NOMO-1 treated with dmso at 0.1 percent for 144 hours (cell line): ENCODE results near the gene DDIT4L.
"Not testable (repeated sequence)": the region's sequence is repeated elsewhere in the genome, so short reads cannot be mapped to it uniquely, and the experiment has no call there.

Experiments
- DNase-seq: peaks from one replicate; lab custom pipeline; 2025; ENCODE audit not compliant: unreplicated experiment; lab: John Stamatoyannopoulos, UW

DDIT4L gene, protein sequence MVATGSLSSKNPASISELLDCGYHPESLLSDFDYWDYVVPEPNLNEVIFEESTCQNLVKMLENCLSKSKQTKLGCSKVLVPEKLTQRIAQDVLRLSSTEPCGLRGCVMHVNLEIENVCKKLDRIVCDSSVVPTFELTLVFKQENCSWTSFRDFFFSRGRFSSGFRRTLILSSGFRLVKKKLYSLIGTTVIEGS

DNA sequence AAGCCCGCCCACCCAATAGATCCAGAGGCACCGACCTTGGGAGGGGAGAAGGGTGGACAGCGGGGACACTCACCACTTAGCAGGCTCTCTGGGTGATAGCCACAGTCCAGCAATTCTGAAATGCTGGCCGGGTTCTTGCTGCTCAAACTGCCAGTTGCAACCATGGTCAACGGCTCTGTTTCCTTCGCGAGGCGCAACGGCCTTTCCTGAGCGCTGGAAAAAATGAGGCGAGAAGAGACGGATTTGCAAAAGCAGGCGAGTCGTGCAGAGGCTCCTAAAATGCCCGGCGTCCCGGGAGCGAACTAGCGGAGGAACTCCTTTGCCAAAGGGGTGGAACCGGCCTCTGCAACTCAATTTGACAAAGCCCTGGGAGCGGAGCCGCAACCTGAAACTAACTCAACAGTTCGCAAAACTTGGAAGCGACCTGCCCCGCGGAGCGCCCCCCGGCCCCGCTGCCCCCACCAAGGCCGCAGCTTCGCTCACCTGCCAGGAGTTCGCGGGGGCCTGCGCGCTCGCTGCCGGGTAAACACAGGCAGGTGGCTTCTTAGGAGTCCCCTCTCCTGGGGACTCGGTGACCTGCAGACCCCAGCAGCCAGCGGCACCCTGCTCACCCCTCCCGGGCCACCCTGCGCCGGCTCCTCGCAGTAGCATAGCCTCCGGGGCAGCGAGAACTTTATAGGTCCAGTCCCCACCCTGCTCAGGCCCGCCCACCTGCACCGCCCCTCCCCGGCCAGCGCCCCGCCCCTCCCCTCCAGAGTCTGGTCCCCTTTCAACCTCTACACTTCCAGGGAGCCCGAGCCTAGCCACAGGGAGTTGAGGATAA lies at the start of gene DDIT4L:
Gene DDIT4L (minus strand): TSS at position 649 of the 823 bp plus-strand sequence. CDS start 485 bp downstream, at position 164.
- DNase-seq, result no peak

DNA sequence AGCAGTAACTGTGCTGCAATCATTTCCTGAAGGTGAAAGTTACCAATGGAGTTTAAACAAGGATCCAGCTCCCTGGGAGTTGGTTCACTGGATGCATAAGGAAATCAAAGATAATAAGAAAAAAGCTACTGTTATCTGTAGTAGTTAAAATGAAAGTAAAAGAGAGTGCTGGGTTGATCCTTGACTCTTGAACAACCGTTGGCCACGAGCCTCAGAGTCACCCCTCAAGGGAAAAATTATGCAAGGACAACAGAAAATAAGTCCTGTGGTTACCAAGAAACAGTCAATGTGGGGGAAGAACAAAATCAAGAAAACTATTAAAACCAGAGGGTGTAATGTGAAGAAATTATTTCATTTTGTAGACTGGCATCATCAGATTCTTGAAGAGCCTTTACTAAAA lies 49.7 kb upstream of the DDIT4L start:
- no peak for DNase-seq

DNA sequence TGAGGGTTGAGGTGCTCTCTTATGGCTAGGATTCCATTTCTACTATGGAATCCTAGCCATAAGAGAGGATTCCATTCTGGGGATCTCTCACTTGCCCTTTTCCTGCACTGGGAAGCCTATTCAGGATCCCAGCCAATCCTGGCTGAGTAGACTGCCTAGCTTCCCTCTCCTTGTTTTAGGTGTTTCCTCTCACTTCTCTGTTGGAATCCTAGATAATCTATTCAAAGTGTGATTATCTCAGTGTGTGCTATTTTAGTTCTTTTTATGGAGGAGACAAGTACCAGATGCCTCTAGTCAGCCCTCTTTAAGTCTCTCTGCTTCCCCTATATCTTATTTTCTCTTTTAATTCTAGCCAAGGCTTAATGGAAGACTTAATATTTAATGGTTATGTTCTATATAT lies 34.5 kb upstream of the DDIT4L start:
- DNase-seq, result no peak

DNA sequence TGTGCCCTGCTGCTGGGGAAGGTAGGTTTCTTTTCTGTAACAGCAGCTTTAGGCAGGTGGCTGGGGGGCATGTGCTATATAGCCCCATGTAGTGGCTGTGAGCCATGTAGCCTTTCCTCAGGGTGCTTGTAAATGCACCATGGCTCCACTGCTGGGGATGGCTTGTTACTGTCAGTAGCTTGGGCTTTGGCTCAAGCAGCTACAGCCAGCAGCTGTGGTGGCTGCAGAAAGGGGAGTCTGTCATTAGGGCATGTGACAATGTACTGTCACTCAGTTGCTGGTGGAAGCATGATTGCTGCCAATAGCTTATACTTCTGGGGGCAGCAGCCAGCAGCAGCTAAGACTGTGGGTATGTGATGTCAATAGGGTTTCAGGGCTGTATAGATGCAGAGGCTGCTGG lies 33.9 kb upstream of the DDIT4L start:
- DNase-seq, result no peak

DNA sequence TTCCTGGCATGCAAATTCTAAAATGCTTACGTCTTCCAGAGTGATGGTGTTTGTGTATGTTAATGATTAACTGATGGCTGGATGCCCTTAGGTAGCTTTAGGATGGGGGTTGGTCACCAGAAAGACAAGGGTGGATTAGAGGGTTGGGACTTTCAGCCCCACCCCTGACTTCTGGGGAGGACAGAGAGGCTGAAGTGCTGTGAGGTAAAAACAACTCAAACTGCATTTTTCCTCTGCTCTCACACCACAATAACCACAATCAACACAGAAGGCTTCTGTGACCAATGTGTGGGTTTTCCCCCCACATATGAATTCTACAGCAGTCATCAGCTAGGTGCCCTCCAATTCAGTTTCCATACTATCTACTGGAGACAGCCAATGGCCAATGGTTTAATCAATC lies 18.7 kb upstream of the DDIT4L start:
- DNase-seq, result no peak

DNA sequence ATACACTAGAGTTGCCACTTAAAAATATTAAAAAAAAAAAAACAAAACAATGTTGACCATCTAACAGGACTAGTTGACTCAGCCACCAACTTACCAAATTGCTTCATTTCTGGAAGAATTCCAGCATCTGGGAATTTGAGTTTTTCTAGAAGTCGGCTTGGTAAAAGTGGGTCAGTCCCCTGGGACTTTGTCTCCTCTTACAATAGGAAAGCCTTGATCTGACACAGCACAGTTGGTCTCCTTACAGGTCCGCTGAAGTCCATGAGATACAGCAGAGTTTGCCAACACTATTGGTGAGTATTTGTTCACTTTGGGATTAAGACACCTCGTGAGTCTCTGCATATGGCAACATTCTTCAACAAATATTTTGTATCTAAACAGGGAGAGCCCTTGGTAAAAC lies 18.2 kb upstream of the DDIT4L start:
- no peak for DNase-seq

DNA sequence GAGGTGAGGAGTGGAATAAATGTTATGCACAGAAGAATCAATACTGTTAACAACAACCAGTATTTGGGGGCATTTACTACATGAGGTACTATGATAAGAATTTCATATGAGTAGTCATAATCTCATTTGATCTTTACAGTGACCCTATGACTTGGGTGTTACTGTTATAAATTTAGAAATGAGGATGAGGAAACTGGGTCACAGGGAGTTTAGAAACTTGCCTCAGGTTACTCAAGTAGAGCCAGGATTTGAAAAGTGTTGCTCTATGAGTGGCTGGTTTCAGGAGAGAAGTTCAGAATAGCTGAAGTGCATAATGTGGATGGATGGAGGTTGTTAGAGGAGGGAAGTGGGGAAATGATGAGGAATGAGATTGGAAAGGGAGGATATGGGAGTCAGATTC lies 16.6 kb upstream of the DDIT4L start:
- no peak for DNase-seq

DNA sequence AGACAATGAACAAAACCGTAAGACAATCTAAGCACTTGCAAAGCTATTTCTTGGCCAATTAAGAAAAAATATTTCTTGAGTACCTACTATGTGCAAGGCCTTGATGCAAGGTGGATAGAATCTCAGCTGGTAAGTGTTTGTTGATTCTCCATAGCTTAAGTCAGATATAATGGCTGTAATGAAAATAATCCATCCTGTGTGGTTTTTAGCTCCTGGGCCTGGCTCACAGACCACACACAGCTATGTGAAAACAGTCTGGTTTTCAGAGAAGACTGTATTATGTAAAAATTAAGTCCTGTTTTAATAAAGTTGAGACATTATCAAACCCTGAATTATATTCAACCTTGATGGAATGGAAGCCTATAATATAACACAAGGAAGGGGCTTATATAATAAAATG lies 7.8 kb upstream of the DDIT4L start:
- no peak for DNase-seq

DNA sequence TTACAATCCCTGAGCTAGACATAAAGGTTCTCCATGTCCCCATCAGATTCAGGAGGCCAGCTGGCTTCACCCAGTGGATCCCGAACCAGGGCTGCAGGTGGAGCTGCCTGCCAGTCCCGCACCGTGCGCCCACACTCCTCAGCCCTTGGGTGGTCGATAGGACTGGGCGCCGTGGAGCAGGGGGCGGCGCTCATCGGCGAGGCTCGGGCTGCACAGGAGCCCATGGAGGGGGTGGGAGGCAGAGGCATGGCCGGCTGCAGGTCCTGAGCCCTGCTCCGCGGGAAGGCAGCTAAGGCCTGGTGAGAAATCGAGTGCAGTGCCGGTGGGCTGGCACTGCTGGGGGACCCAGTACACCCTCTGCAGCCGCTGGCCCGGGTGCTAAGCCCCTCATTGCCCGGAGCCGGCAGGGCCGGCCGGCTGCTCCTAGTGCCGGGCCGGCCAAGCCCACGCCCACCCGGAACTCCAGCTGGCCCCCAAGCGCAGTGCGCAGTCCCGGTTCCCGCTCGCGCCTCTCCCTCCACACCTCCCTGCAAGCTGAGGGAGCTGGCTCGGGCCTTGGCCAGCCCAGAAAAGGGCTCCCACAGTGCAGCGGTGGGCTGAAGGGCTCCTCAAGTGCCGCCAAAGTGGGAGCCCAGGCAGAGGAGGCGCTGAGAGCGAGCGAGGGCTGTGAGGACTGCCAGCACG lies 6.3 kb upstream of the DDIT4L start:
- DNase-seq, result not testable (repeated sequence)

DNA sequence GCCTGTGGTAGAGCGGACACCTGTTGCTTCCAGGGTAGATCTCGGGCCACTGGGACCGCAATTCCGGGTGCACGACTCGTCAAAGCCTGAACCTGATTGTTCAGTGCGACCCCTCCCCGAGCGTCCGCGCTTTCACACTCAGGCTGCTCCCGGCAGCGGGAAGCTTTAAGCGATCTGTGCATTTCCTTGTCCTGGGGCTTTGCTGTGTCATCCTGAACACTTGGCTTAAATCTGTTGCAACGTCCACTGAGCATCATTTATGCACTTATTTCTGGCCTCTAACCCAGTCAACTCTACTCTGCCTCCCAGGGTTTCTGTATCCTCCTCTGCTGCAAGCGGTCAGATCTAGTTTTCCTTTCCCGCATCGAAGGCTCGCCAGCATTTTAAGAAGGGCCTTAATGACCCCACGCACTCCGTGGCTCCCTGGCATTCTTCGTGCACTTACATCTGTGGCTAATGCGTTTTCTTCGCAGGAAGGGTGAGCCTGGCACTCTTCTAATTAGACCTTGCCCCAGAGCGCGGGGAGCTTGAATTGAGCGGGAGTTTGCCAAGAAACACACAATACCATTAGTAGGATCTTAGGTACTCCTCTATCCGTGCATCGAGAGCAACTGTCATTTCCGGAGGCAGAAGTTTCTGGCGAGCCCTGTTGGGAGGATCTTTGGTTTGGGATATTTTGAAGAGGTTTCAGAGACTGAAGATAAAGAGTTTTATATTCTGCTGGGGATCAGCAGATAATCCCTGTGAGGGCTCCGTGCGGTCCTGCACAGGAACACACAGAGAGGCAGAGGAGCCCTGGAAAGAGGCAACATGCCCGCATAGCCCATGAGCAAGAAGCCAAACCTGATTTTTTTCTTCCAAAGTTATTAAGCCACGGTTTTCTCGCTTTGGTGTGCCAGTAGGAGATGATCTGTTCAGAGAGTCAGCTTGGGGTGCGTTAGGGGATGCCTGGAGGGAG lies 654 bp upstream of the DDIT4L start:
- DNase-seq, result peak; percentile 2

DNA sequence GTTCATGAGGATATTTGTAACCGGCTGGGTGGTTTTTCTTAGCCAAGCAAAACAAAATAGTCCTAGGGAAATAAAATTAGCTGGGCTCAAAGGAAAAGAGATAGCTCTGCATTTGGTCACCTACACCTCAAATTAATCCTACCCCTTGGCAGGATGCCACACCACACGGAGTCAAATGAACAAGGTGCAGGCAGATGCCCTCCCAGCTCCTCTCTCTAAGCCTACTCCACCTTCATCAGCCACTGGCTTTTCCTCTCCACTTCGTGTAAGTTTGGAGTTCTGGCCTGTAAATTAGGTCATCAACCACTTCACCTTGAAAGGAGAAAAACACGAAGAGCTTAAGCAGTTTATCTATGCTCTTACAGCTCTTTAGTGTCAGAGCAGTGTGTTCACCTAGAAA lies 1.4 kb downstream of the DDIT4L start:
- DNase-seq, result no peak

DNA sequence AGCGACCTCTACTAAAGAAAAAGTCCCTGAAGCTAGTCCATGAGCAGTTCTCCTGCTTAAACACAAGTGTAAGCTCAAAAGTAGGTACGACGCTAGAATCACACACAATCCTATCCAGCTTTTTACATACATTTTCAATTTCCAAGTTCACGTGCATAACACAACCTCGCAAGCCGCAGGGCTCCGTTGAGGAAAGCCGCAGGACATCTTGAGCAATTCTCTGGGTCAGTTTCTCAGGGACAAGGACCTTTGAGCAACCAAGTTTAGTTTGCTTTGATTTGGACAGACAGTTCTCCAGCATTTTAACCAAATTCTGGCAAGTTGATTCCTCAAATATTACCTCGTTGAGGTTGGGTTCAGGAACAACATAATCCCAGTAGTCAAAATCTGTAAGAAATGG lies 2.5 kb downstream of the DDIT4L start:
- DNase-seq, result no peak

DNA sequence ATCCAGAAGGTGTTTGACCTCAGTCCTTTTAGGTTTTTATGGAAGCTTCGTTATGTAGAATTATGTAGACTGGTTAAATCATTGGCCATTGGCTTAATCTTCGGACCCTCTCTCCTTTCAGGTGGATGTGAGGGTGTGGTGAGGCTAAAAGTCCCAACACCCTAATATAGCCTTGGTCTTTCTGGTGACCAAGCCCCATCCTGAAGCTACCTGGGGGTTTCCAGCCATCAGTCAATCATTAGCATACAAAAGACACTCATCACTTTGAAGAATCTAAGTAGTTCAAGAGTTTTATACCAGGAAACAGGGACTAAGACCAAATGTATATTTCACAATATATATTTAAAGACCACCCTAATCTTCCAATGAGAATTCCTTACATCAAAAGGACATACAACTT lies 5.5 kb downstream of the DDIT4L start:
- DNase-seq, result no peak

DNA sequence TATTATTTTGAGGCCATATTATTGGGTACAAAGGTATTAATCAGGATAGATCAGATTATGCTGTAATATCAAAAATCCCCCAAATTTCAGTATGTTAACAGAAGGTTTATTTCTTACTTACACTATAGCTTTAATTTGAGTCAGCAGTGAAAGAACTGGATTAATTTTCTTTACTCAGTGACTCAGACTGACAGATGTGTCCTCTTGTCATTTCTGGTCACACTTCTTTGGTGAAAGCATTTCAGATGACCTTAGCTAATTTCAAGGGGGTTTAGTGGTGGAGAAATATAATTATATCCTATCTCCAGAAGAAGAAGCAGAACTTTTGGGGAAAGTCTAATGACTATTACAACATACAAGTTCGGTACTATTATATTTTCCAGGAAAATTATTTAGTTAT lies 12.4 kb downstream of the DDIT4L start:
- DNase-seq, result no peak

DNA sequence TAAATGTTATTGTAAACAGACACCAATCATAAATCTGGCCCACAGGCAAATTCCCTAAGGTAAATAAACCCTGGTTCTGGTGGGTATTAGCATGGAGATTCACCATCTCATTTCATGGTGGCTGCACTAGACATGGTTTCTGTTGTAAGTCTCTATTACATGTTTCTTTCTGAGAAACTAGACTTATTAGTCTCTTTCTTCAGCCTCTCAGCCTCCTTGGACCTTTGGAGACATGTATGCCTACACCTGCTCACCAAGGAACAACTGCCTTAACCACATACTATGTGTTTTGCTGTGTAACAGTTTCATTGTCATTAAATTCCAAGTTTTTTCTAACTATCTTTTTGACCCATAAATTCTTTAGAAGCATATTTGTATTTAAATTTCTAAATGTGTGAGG lies 13.1 kb downstream of the DDIT4L start:
- DNase-seq, result no peak

DNA sequence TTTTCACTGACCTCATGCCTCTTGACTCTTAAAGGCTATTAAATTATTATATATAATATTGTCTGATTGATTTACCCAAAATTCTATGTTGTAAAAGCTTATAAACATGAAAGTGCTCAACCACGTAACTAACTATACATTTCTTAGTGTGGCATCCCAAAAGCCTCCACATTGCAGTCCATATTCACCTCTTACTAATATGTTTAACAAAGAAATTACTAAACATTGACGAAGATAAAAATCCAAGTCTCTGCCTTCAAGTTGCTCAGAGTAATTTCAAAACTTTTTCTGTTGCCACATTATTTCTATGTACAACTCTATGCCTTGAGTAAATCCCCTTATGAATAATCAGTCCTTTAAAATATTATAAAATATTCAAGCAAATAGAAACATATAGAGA lies 14.4 kb downstream of the DDIT4L start:
- no peak for DNase-seq

DNA sequence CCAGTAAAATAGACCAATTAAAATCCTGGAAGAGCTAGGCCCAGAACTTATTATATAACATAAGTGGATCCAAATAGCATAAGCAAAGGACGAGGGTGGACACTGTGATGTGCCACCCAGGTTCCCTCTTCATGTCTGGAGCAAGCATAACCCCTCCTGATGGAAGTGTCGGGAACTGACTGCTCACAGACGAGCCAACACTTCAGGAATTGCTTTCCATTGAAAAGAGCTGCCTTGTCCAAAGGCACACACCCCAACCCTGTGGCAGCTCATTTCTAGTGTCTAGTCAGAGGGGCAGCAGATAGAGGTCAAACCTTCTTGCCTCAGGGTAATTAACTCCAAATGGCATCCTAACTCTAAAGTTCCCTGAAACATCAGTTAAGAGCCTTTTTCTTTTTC lies 15.3 kb downstream of the DDIT4L start:
- DNase-seq, result no peak

DNA sequence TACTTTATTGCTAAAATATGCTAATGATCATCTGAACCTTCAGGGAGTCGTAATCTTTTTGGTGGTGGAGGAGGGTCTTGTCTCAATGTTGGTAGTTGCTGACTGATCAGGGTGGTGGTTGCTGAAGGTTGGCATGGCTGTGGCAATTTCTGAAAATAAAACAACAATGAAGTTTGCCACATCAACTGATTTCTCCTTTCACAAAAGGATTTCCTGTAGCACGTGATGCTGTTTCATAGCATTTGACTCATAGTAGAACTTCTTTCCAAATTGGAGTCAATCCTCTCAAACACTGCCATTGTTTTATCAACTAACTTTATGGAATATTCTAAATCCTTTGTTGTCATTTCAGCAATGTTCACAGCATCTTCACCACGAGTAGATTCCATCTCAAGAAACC lies 19.3 kb downstream of the DDIT4L start:
- no peak for DNase-seq

DNA sequence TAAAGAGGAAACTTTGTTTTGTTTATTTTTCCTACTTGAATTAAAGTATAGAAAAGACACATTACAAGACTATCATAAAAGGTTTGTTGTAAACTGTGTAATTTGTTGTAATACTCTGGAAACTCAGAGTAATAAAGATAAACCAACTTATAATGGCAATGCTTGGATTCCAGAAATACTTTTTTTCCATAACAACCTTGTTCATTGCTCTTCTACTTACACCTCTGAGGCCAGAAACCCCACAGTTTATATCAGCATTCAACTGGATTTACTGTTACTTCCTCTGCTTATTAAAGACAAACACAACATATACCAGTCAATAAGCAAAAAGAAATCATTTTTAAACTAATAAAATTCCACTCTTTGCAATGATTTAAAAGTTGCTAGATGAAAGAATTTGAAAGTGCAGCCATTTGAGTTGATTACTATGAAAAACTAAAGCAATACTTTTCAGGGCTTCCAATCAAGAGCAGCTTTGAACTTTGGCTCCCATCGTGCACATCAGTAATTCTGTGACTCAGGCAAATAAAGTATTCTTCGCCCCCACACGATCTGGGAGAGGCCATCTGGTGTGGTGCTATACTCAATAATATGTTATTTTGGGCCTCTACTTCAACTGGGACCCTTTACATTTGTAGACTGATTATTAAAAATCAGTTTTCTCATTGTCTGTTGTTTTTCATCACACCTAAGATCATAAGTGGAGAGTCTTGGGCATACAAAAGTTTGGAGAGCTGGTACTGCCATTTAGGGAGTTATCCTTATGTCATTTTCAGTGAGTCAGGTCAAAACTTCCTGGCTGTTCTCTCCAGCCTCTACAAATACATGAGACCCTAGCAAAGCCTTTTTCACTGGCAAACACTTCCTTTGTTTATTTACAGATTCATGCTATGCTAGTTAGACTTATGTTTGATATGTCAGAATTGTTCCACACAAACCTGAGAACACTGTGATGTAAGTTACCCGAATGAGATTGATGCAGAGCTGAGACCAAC lies 20.5 kb downstream of the DDIT4L start:
- no peak for DNase-seq

DNA sequence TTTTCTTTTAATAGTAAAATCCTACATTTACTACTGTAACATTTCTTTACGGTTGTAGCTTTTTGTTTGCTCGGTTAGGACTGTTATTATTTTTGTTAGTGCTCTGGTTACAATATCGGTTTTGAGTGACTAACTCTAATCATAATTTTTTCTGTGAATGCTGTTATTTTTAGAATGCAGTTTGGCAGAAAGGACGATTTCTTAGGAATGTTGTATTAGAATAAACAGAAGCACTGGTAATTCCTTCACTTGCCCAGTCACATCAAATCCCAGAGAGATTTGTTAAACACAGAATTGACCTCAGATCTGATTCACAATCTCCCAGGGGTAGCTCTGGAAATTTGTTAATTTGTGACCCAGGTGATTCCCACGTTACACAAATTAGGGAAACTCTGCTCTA lies 21.7 kb downstream of the DDIT4L start:
- no peak for DNase-seq
